Measurements from ENCODE around the gene NCKAP5.
"Not testable (repeated sequence)": the region's sequence is repeated elsewhere in the genome, so short reads cannot be mapped to it uniquely, and the experiment has no call there.

Gene NCKAP5

GRCh38 chr2:133223226-133223625 is 345.0 kb downstream of the NCKAP5 start:
- no peak for DNase-seq

DNA sequence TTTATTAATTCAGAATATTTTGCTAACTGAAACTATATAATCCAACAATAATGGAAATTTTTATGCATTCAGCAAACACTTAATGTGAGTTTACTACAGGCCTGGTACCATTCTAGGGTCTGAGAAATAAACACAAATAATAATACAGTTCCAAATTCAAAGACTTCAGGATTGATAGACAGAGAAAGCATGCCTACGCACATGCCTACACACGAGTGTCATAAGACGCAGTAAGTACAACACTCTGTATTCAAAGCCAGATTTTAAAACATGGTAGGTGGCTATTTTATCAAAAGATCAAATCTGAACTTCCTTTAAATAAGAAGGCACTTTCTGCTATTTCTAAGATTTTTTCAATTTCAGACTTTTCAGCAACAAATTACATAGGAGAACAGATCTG is 346.9 kb downstream of the NCKAP5 start:
- no peak for DNase-seq

DNA sequence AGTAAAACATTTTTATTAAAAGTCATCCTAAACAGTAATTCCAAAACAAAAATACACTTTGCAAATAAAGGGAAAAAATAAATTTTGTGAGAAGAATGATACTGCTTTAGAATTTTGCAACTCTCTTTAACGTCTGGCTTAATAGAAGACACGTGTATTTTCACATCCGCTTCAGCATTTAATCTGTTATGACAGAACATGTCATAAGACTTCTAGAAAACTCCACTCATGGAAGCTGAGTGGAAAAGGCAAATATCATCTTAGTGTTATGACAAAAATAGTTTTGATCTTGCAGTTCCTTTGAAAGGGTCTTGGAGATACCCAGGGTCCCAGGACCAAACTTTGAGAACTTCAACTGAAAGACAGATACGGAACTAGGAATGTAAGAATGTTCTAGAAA is 350.1 kb downstream of the NCKAP5 start:
- no peak for DNase-seq

DNA sequence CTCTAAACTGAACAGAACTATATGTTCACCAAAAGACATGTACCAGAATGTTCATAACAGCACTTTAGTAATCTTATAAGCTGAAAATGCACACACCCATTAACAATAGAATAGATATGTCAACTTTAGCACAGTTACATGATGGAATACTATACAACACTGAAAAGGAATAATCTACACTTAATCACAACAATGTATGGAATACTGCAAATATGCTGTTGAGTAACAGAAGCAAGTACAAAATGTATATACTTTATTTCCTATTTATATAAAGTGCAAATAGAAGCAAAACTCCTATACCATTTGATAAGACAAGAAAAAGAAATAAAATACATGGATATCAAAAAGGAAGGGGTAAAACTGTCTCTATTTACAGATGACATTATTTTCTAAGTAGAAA is 352.8 kb downstream of the NCKAP5 start:
- DNase-seq = no peak

- DNase-seq = no peak
These were observed 354.6 kb downstream of the NCKAP5 start for GRCh38 chr2:133213651-133214050.

DNA sequence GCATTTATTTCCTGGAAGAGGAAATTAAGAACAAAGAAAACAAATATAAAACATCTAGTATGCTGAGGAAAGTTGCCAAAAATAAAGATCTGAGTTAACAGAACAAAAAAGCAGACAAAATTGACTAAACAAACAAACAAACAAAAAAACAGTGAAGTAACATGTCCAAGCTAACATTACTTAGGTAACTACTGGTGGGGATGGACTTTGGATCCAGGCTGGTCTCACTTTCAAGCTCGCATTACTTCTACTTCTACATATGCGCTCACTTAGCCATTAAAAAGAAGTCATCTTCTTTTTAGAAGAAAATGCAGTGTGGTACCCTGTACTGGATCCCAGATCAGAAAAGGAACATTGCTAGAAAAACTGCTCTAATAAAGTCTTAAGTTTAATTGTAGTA is 358.9 kb downstream of the NCKAP5 start:
- DNase-seq = no peak

DNA sequence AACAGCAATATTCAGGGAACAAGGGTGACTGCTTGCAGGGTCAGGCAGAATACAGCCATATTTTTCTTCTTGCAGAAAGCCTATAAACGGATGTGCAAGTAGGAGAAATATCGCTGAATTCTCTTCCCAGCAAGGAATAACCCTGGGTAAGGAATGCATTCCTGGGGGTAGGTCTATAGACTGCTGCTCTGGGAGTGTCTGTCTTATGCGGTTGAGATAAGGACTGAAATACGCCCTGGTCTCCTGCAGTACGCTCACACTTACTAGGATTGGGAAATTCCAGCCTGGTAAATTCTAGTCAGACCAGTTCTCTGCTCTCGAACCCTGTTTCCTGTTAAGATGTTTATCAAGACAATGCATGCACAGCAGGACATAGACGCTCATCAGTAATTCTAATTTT is 361.6 kb downstream of the NCKAP5 start:
- not testable (repeated sequence) for DNase-seq

GRCh38 chr2:133204421-133204820 is 363.8 kb downstream of the NCKAP5 start:
- DNase-seq = no peak

DNA sequence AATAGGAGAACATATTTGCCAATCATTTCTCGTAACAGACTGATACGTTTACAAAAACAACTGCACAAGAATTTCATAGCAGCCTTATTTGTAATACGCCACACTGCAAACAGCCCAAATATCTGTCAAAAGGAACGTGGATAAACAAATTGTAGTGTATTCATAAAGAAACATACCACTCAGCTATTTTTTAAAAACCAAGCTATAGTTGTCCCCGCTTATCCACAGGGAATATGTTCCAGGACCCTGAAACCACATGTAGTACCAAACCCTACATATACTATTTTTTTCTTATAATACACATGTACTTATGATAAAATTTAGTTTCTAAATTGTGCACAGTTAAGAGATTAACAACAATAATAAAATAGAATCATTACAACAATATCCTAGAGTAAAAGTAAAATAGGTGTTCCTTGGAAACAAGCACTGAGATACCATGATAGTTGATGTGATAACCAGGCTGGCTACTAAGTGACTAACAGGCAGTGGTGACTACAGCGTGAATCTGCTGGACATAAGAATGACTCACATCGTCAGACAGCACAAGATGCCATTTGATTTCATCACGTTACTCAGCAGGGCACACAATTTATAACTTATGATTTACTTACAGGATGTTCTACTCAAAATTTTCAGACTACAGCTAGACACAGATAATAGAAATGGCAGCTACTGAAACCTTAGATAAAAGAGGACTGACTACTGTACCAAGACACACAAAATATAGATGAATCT is 367.4 kb downstream of the NCKAP5 start:
- DNase-seq = no peak

DNA sequence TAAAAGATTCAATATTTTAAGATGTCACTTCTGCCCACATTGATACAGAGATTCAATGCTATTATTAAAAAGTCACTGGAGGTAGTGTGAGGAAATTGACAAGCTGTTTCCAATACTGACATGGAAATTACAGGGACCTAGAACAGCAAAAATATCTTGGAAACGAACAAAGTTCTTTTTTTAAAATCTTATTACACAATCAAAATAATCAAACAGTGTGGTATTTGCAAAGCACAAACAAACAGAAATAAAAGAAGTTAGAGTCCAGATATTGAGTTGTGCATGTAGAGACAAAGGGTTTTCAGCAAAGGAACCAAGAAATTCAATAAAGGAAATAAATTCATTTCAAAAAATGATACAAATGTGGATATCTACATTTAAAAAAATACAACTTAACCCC is 369.6 kb downstream of the NCKAP5 start:
- DNase-seq = no peak

- DNase-seq = no peak
These were observed 371.1 kb downstream of the NCKAP5 start for GRCh38 chr2:133197156-133197555.

GRCh38 chr2:133194777-133195335 is 373.4 kb downstream of the NCKAP5 start:
- no peak for DNase-seq

DNA sequence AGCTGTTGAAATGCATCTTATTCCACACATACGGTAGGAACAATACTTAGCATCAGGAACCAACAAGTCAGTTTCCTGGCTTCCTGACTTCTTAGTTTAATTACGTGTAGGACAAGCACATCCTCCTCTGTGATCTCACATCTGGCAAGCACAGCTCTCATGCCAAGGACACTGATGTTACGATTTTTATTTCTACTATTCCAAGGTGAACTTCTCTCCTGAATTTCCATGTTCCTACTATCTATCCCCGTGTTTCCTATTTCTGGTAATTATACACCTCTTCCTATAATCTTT is 374.0 kb downstream of the NCKAP5 start:
- DNase-seq = no peak

DNA sequence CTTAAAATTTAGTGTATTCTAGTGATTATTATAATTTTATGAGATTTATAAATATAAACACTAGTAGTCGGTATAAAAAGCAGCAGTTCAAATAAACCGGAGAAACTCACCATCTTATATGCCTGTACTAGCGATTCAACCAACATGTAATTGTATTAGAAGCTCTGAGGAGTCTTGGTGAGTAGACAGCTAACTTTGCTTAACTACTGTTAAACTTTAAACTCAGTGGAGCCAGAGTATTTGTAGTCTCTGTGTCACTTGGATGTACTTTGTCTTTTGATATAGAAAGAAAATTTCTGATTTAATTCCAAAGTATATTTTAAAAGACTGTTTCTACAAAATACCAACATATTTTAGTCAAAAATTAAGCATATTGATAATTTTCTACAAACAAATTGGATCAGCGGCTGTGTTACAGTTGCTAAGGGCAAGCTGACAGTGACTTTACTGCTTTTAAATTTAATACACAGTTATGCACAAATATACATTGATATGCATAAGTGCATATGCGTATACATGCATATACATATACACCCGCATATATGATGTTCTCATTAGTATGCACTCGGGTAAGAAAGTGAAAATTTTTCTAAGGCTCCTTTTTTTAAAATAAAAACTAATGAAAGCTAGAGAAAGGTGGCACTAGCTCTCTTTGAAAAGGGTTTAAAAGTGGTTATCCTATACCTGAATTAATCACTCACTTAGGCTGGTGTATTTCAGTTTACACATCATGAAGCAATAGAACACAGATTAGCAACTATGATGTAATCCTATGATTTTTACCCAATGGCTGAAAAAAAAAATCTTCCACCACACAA is 374.5 kb downstream of the NCKAP5 start:
- DNase-seq = no peak

GRCh38 chr2:133192028-133192427 is 376.2 kb downstream of the NCKAP5 start:
- no peak for DNase-seq

DNA sequence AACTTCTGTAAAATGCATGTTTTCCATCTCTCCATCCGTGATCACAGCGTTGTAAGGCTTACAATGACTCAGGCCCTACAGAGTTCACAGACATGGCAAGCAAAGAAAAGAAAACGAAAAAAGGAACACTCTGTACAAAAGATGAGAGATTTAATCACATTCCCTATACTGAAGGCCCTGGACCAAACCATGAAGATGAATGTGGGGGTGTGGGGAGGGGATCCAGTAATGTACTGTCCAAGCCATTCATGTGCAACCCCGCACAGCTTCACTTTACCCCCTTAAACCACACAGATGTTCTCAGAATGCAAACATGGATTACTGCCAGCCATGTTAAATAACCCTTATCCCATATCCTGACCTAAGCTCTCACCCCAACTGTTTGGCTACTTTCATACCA is 391.1 kb downstream of the NCKAP5 start:
- DNase-seq = no peak

GRCh38 chr2:133175926-133176325 is 392.3 kb downstream of the NCKAP5 start:
- no peak for DNase-seq

DNA sequence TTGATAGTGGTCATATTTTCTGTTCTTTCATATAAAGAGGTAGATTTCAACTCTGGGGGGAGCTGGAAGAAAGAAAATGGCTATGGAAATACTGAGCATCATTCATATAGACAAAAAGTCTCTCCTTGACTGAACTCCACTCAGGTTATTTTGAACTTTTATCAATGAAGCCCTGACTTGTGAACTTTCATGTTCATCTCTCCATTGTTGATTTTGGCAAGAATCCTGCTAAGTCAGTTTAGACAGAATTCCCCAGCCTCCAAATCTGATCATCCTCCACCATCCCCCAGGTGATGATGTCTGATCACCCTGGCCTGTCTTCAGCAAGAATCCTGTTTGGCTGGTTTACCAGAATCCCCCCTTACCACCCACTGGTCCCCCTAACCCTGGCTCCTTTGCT is 395.0 kb downstream of the NCKAP5 start:
- no peak for DNase-seq

DNA sequence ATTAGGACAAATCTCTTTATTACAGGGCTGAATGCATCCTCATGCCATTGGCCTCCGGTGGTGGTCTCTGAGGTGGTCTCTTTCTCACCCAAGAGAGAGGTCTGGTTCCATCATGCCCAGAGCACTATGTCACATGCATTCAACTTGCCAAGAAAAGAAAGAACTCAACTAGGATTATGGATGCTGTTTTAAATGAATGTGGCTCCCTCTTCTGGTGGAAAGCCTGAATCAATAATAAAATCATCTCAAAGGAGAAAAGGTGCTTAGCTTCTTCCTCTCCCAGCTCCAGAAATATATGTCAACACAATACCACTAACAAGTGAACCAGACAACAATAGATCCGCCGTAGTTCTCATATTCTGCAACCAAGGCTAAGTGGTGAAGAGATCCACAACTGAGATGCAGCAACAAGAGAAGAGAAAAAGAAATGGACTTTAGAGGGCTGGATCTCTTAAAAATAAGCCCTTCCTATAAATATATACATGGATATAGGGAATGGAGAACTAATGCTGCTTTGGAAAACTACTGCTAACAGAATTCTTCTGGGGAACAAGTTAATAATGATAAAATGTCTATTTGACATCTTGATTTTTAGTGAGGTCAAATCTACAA is 396.8 kb downstream of the NCKAP5 start:
- DNase-seq = peak in 2 of 51 donors; percentile 3 to 70

GRCh38 chr2:133169274-133169912 is 398.9 kb downstream of the NCKAP5 start:
- no peak for DNase-seq

DNA sequence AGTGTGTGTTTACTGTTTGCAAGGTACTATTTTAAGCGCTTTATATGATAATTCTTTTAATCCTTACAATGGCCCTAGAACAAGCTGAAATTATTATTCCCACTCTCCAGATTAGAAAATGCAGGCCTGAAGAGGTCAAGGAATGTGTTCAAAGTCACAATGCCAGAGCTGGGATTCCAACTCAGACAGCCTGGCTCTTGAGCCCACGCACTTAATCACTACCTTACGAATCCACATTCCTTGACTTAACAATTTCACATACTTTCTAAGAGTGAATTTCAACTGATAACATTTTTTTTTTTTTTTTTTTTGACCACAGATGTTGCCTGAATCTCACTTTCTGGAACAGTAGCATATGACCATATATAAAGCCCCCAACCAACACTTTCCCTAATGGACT is 400.3 kb downstream of the NCKAP5 start:
- DNase-seq = no peak

DNA sequence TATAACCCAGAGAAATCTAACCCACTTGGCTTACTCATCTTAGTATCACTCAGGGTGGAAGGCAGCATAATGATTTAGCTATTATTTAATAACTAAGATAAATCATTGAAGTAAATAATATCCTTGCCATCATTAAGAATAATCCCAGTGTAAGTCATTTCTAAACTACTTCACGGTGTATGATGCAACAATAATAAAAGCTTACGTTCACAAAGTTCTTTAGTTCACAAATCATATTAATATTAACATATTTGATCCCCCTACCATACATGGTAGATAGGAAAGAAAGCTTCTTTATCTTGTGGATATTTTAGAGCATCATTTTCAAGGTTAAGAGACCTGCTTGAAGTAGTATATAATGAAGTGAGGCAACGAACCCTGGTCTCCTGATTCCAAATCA is 401.0 kb downstream of the NCKAP5 start:
- no peak for DNase-seq

Measured in hypothalamus (tissue), 51 donors.